ENCODE results near the gene FDX1.

FDX1 gene

GRCh38 chr11:110455718-110456117 lies 26.0 kb downstream of the FDX1 start:
- TF ChIP-seq REST (IDR thresholded peaks at IDR 0.05; ENCODE audit: insufficient replicate concordance, low read depth), result no peak
- TF ChIP-seq POLR2AphosphoS5 (IDR thresholded peaks at IDR 0.05; ENCODE audit: low read depth), result no peak
- no peak for TF ChIP-seq GABPA (IDR thresholded peaks at IDR 0.05; ENCODE audit: low read depth)
- TF ChIP-seq SPI1 (IDR thresholded peaks at IDR 0.05; ENCODE audit: borderline replicate concordance, low read depth), result no peak
- TF ChIP-seq, protein P1, sequence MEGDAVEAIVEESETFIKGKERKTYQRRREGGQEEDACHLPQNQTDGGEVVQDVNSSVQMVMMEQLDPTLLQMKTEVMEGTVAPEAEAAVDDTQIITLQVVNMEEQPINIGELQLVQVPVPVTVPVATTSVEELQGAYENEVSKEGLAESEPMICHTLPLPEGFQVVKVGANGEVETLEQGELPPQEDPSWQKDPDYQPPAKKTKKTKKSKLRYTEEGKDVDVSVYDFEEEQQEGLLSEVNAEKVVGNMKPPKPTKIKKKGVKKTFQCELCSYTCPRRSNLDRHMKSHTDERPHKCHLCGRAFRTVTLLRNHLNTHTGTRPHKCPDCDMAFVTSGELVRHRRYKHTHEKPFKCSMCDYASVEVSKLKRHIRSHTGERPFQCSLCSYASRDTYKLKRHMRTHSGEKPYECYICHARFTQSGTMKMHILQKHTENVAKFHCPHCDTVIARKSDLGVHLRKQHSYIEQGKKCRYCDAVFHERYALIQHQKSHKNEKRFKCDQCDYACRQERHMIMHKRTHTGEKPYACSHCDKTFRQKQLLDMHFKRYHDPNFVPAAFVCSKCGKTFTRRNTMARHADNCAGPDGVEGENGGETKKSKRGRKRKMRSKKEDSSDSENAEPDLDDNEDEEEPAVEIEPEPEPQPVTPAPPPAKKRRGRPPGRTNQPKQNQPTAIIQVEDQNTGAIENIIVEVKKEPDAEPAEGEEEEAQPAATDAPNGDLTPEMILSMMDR (IDR thresholded peaks at IDR 0.05; ENCODE audit: insufficient read depth, low read length), result no peak

GRCh38 chr11:110463153-110463552 lies 33.4 kb downstream of the FDX1 start:
- Histone ChIP-seq H3K27me3 (ENCODE audit: insufficient read depth, poor library complexity, severe bottlenecking) (no peaks in the 10 kb centered on the region), H3K4me3 (replicated peaks; ENCODE audit: insufficient read depth, low read length) (no peak overlapping the region), H3K27ac (replicated peaks) (no peak overlapping the region)
- peak; percentile 15 to 44 for DNase-seq (ENCODE audit: low read depth in 1 of 2, low spot score in 1 of 2)
- TF ChIP-seq, protein P1 (IDR thresholded peaks at IDR 0.05; ENCODE audit: insufficient read depth, low read length), result peak; percentile 34
- TF ChIP-seq GABPA (IDR thresholded peaks at IDR 0.05; ENCODE audit: low read depth), result no peak

More at GRCh38 chr11:110455718-110456117, 26.0 kb downstream of the FDX1 start:
- no peak overlapping the region for H3K4me3 ChIP-seq (replicated peaks; ENCODE audit: insufficient read depth, low read length)
- no peaks in the 10 kb centered on the region for H3K27me3 ChIP-seq (ENCODE audit: insufficient read depth, poor library complexity, severe bottlenecking)
- DNase-seq (ENCODE audit: low read depth in 1 of 2, low spot score in 1 of 2), result no peak
- H3K27ac ChIP-seq (replicated peaks), result no peak overlapping the region

- no peak for TF ChIP-seq POLR2AphosphoS5 (IDR thresholded peaks at IDR 0.05; ENCODE audit: low read depth)
- no peak for TF ChIP-seq SPI1 (IDR thresholded peaks at IDR 0.05; ENCODE audit: borderline replicate concordance, low read depth)
- TF ChIP-seq REST (IDR thresholded peaks at IDR 0.05; ENCODE audit: insufficient replicate concordance, low read depth), result no peak
- TF ChIP-seq GABPA (IDR thresholded peaks at IDR 0.05; ENCODE audit: low read depth), result no peak
- TF ChIP-seq, protein P1 (IDR thresholded peaks at IDR 0.05; ENCODE audit: insufficient read depth, low read length), result no peak
- Histone ChIP-seq H3K4me3 (replicated peaks; ENCODE audit: insufficient read depth, low read length) (no peak overlapping the region), H3K27ac (replicated peaks) (no peak overlapping the region), H3K27me3 (ENCODE audit: insufficient read depth, poor library complexity, severe bottlenecking) (no peaks in the 10 kb centered on the region)
- no peak for DNase-seq (ENCODE audit: low read depth in 1 of 2, low spot score in 1 of 2)
Observed at GRCh38 chr11:110465231-110465630, 35.5 kb downstream of the FDX1 start.

GRCh38 chr11:110467556-110467955 lies 37.8 kb downstream of the FDX1 start:
- H3K4me3 ChIP-seq (replicated peaks; ENCODE audit: insufficient read depth, low read length), result no peak overlapping the region
- no peaks in the 10 kb centered on the region for H3K27me3 ChIP-seq (ENCODE audit: insufficient read depth, poor library complexity, severe bottlenecking)
- no peak for DNase-seq (ENCODE audit: low read depth in 1 of 2, low spot score in 1 of 2)
- no peak overlapping the region for H3K27ac ChIP-seq (replicated peaks)
- TF ChIP-seq POLR2AphosphoS5 (IDR thresholded peaks at IDR 0.05; ENCODE audit: low read depth) (no peak), GABPA (IDR thresholded peaks at IDR 0.05; ENCODE audit: low read depth) (no peak), SPI1 (IDR thresholded peaks at IDR 0.05; ENCODE audit: borderline replicate concordance, low read depth) (no peak), REST (IDR thresholded peaks at IDR 0.05; ENCODE audit: insufficient replicate concordance, low read depth) (no peak)
- TF ChIP-seq, protein P1 (IDR thresholded peaks at IDR 0.05; ENCODE audit: insufficient read depth, low read length), result no peak
